C1 segment of cervical spinal cord (tissue), 14 donors: ENCODE results near the gene CRYGD.
"Not testable (repeated sequence)": the region's sequence is repeated elsewhere in the genome, so short reads cannot be mapped to it uniquely, and the experiment has no call there.

Source experiments
- DNase-seq, 14 donors: peaks; one replicate each; lab custom pipeline; 2025; lab: John Stamatoyannopoulos, UW

Gene CRYGD

GRCh38 chr2:208129744-208130711, 5.7 kb upstream of the CRYGD start, which contains the start of gene CRYGC:
CRYGC (minus strand) TSS chr2:208129828; CDS start chr2:208129792, 36 bp downstream.
- no peak for DNase-seq

GRCh38 chr2:208128136-208128535, 3.8 kb upstream of the CRYGD start:
- no peak for DNase-seq

GRCh38 chr2:208127090-208127489, 2.8 kb upstream of the CRYGD start:
- DNase-seq: no peak

- no peak for DNase-seq
These were observed 927 bp upstream of the CRYGD start for GRCh38 chr2:208125251-208125650.

GRCh38 chr2:208122248-208122647, 2.1 kb downstream of the CRYGD start:
- DNase-seq: no peak

GRCh38 chr2:208118918-208119317, 5.4 kb downstream of the CRYGD start:
- DNase-seq: no peak

GRCh38 chr2:208117390-208117789, 6.9 kb downstream of the CRYGD start:
- DNase-seq: not testable (repeated sequence)

GRCh38 chr2:208112969-208113368, 11.4 kb downstream of the CRYGD start:
- DNase-seq: no peak

- DNase-seq: not testable (repeated sequence)
These were observed 12.0 kb downstream of the CRYGD start for GRCh38 chr2:208112273-208112745.

- no peak for DNase-seq
These were observed 20.7 kb downstream of the CRYGD start for GRCh38 chr2:208103616-208104015.

GRCh38 chr2:208101716-208102631, 22.4 kb downstream of the CRYGD start:
- DNase-seq: no peak

- DNase-seq: no peak
These were observed 24.4 kb downstream of the CRYGD start for GRCh38 chr2:208099682-208100470.

- DNase-seq: not testable (repeated sequence)
These were observed 25.6 kb downstream of the CRYGD start for GRCh38 chr2:208098701-208099100.

GRCh38 chr2:208098267-208098666, 26.1 kb downstream of the CRYGD start:
- no peak for DNase-seq

- no peak for DNase-seq
These were observed 26.5 kb downstream of the CRYGD start for GRCh38 chr2:208097801-208098200.

- no peak for DNase-seq
These were observed 27.0 kb downstream of the CRYGD start for GRCh38 chr2:208097313-208097712.

GRCh38 chr2:208096080-208096479, 28.2 kb downstream of the CRYGD start:
- DNase-seq: no peak

- DNase-seq: no peak
These were observed 31.2 kb downstream of the CRYGD start for GRCh38 chr2:208093128-208093527.

GRCh38 chr2:208092093-208092832, 32.1 kb downstream of the CRYGD start:
- DNase-seq: no peak

GRCh38 chr2:208090420-208090819, 33.9 kb downstream of the CRYGD start:
- no peak for DNase-seq
